Left ventricle myocardium inferior (tissue), 1 donor: ENCODE measurements around the gene RSRC1. TPM values are rescaled to one million over a fixed set of nuclear protein-coding genes. Genes with fewer than 3 reads are reported as not detected.

Experiments
- DNase-seq: peaks from one replicate; pipeline ENCODE4 v3.0.0-alpha.2; 2020
- H3K27ac ChIP-seq: fragments of 200-600 bp; replicated peaks from 2 replicates; pipeline ENCODE4 v1.8.0; 2021
- H3K27me3 ChIP-seq: fragments of 200-600 bp; 2 replicates; pipeline ENCODE4 v1.8.0; 2021; ENCODE audit warnings: low read depth
- H3K36me3 ChIP-seq: fragments of 200-600 bp; 2 replicates; pipeline ENCODE4 v1.8.0; 2021
- H3K4me1 ChIP-seq: fragments of 200-600 bp; 2 replicates; pipeline ENCODE4 v1.8.0; 2021
- H3K4me3 ChIP-seq: fragments of 200-600 bp; 2 replicates; pipeline ENCODE4 v1.8.0; 2021; ENCODE audit warnings: mild to moderate bottlenecking, moderate library complexity
- H3K9me3 ChIP-seq: fragments of 200-600 bp; replicated peaks from 2 replicates; pipeline ENCODE4 v1.8.0; 2021
- intact Hi-C: fragments of 100-400 bp; cut with micrococcal nuclease; formaldehyde crosslinking; loops from one replicate; pipeline ENCODE4 v1.11.0; 2022
- total RNA-seq: library from RNA; stranded (reverse); fragmentation: NEBNext Ultra II Directional; extraction: Animal tissue kit (Norgen Biotek cat#: 25700); gene quantifications from one replicate; pipeline ENCODE4 v1.2.1, GENCODE V29; 2021
- TF ChIP-seq, protein P1 (sequence below): fragments of 200-600 bp; IDR thresholded peaks from 2 replicates; pipeline ENCODE4 v1.8.0; 2021; ENCODE audit warnings: antibody characterized with exemption, mild to moderate bottlenecking, borderline replicate concordance
- donor health status: DM: no; HTN: yes; CAD: no; lungs with severe emphysema.

RSRC1 gene
- total RNA-seq, 1 donor from 2014 or later: 19.1 TPM

DNA sequence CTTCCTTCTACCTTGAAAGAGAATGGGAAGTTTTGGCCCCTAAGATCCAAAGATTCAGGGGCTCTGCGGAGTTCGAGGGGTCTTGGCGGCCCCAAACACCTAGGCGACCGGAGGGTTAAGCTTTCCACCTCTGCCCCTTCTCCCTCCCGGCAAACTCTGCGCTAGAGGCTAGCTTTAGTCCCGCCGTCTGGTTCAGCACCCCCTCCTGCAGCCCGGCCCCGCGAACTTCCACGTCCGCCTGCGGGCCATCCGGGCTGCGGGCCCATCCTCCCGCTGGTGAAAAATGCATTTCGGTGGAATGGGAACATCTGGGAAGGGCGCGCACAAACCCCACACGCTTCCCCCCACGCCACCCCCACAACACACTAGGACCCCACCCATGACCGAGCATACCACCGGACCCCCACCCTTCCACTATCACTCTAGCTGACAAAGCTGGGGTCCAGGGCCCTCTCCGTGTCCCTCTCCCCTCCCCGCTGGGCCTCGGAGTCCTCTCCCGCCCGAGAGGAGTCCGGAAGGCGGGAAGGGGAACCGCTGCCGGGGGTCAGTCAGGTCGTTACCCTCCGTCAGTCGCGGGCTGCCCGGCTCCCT, 4.7 kb upstream of the RSRC1 start:
- intact Hi-C loops: no loop called here
- peaks cover 92% of the 10 kb centered on the region for H3K27me3 ChIP-seq
- TF ChIP-seq, protein P1, sequence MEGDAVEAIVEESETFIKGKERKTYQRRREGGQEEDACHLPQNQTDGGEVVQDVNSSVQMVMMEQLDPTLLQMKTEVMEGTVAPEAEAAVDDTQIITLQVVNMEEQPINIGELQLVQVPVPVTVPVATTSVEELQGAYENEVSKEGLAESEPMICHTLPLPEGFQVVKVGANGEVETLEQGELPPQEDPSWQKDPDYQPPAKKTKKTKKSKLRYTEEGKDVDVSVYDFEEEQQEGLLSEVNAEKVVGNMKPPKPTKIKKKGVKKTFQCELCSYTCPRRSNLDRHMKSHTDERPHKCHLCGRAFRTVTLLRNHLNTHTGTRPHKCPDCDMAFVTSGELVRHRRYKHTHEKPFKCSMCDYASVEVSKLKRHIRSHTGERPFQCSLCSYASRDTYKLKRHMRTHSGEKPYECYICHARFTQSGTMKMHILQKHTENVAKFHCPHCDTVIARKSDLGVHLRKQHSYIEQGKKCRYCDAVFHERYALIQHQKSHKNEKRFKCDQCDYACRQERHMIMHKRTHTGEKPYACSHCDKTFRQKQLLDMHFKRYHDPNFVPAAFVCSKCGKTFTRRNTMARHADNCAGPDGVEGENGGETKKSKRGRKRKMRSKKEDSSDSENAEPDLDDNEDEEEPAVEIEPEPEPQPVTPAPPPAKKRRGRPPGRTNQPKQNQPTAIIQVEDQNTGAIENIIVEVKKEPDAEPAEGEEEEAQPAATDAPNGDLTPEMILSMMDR: no peak
- H3K4me3 ChIP-seq: peak overlapping the region; percentile 60
- no peak for DNase-seq
- H3K9me3 ChIP-seq: no peaks in the 10 kb centered on the region
- H3K4me1 ChIP-seq: peaks cover 54% of the 10 kb centered on the region
- H3K27ac ChIP-seq: no peak overlapping the region
- no peaks in the 10 kb centered on the region for H3K36me3 ChIP-seq

DNA sequence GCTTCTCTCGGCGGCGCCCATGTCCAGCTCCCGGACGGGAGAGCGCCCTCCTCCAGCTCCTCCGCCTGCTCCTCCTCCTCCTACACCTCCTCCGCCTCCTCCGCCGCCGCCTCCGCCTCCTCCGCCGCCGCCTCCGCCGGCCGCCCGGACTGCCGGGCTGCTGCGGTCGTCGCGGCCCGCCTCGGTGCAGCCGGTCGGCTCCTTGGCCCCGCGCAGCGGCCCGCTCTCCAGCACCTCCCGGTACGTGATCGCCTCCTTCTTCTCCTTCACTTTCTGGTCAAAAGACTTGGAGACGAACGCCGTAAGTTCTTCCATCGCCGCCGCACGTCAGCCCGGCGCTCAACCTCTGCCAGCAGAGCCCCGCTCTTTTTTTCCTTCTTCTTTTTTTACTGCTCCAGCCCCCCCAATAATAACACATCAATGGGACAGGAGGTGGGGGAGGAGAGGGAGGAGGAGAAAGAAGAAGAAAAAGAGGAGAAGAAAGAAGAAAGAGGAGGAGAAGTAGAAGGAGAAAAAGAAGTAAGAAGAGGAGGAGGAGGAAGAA, 4.1 kb upstream of the RSRC1 start:
- no peak overlapping the region for H3K27ac ChIP-seq
- no peak for DNase-seq
- intact Hi-C loops: no loop called here

DNA sequence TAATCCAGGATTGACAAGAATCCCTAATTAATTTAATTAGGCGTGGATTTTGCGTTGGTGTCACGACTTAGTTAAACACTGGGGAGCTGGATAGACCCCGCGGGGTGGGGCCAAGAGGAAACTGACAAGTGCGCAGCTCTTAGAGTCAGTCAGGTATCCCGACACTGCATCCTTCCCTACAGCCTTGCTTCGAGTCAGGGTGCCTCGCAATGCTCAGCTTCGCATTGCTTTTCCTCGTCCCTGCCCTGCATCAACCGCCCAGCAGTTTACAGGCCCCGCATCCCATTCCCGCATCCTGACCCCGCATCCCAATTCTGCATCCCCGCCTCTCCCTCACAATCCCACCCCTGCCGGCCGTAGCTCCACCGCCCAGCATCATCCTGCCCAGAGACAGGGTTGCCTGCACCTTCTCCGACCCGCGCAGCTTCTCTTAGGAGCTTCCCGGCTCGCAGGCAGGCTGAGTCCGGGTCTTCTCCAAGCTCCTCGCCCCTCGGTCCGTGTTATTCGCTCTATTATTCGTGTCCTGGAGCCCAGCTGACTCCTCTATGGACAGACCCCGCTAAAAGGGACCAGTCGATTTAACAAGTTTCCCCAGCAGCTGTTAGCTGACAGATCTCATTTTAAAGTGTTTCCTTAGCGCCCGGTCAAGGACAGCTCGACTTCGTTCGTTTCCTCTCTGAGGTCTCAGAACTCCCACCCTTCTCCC, 3.0 kb upstream of the RSRC1 start:
- H3K36me3 ChIP-seq: no peaks in the 10 kb centered on the region
- intact Hi-C loops: no loop called here
- no peak for DNase-seq
- H3K27ac ChIP-seq: no peak overlapping the region
- no peaks in the 10 kb centered on the region for H3K9me3 ChIP-seq
- TF ChIP-seq, protein P1: no peak
- H3K4me3 ChIP-seq: peak overlapping the region; percentile 60
- H3K4me1 ChIP-seq: peaks cover 69% of the 10 kb centered on the region
- peaks cover 75% of the 10 kb centered on the region for H3K27me3 ChIP-seq

More for the DNA sequence above, 4.1 kb upstream of the RSRC1 start:
- Histone ChIP-seq H3K4me3 (peak overlapping the region; percentile 60), H3K27me3 (peaks cover 86% of the 10 kb centered on the region), H3K36me3 (no peaks in the 10 kb centered on the region), H3K9me3 (no peaks in the 10 kb centered on the region), H3K4me1 (peaks cover 59% of the 10 kb centered on the region)
- TF ChIP-seq, protein P1: no peak

DNA sequence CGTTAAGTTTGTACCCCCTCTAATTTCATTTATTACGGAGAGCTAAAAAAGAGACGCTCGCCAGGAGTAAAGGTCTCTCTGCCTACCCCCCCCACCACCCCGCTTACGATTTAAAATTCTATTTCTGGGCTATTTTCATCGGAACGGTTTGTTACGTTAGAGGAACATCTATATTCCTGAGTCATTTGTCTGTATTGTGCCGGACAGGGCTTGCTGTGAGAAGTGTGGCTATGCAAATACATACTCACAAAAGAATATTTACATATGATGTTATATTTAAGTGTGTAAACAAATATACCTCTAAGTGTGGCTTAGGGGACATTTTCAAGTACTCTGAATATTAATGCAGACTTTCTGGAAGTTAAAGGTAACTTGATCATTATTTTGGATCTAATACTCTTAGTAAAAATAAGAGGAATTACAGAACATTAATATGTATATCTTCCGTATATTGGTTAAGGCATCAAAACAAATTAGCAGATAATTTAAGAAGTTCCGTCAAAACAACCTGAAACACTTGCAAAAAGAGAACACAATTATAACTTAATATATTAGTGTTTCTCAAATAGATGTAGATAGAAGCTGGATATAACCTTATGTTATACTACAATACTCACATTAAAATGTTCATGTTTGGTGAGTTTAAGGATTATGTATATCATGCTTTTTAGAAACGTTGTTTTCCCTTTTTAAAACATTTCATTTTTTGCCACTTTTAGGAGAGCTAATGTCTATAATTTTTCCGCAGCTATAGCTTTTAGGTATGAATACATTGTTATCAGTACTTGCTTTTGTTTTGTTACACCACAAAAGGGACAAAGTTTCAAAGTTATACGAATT, 2.1 kb upstream of the RSRC1 start:
- H3K27ac ChIP-seq: no peak overlapping the region
- H3K4me1 ChIP-seq: peaks cover 67% of the 10 kb centered on the region
- DNase-seq: no peak
- H3K36me3 ChIP-seq: no peaks in the 10 kb centered on the region
- TF ChIP-seq, protein P1: no peak
- intact Hi-C loops: no loop called here
- peaks cover 66% of the 10 kb centered on the region for H3K27me3 ChIP-seq
- H3K9me3 ChIP-seq: no peaks in the 10 kb centered on the region
- no peak overlapping the region for H3K4me3 ChIP-seq

DNA sequence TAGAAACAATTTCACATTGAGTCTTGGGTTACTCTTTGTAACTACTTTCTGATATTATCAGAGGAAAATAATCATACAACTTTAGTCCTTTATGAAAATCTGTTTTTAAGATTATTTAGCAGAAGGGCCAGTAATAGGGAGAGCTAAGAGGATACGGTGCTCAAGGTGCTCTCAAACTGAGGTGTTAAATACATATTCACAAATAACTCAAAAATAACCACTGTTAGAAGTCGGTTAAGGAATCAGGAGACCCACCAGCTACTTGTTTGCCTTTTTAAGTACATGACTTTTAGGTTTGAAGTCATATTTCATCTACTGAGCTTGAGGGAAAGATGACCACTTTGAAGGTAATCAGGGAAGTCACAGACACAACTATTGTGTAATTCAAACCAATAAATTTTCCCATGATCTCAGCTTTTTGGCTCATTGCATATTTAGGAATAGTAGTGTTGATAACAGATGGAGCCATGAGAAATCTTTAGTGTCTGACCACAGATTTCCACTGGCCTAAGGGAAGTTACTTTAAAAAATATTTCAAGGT, 1.4 kb upstream of the RSRC1 start:
- H3K9me3 ChIP-seq: peaks cover 2% of the 10 kb centered on the region
- TF ChIP-seq, protein P1: no peak
- peaks cover 1% of the 10 kb centered on the region for H3K36me3 ChIP-seq
- DNase-seq: no peak
- H3K27ac ChIP-seq: no peak overlapping the region
- H3K4me1 ChIP-seq: peaks cover 60% of the 10 kb centered on the region
- peaks cover 59% of the 10 kb centered on the region for H3K27me3 ChIP-seq
- intact Hi-C loops: no loop called here
- no peak overlapping the region for H3K4me3 ChIP-seq
